Measurements from ENCODE around the gene PDIA2.
"Not testable (repeated sequence)": the region's sequence is repeated elsewhere in the genome, so short reads cannot be mapped to it uniquely, and the experiment has no call there.

The PDIA2 gene

GRCh38 chr16:263944-264343 lies 19.0 kb upstream of the PDIA2 start:
- no peak for DNase-seq

GRCh38 chr16:264440-264951 lies 18.5 kb upstream of the PDIA2 start:
- no peak for DNase-seq

GRCh38 chr16:265002-265529 lies 17.9 kb upstream of the PDIA2 start:
- no peak for DNase-seq

- no peak for DNase-seq
Measured at GRCh38 chr16:265711-266110, 17.3 kb upstream of the PDIA2 start.

- no peak for DNase-seq
Measured at GRCh38 chr16:266258-267164, 16.5 kb upstream of the PDIA2 start.

GRCh38 chr16:267562-267961 lies 15.4 kb upstream of the PDIA2 start:
- DNase-seq: not testable (repeated sequence)

- DNase-seq: no peak
Measured at GRCh38 chr16:268141-269053, 14.6 kb upstream of the PDIA2 start.

- no peak for DNase-seq
Measured at GRCh38 chr16:269061-269796, 13.7 kb upstream of the PDIA2 start.

- DNase-seq: no peak
Measured at GRCh38 chr16:270381-271255, 12.3 kb upstream of the PDIA2 start.

GRCh38 chr16:272633-273546 lies 10.1 kb upstream of the PDIA2 start:
- DNase-seq: no peak

GRCh38 chr16:273547-274421 lies 9.2 kb upstream of the PDIA2 start:
- no peak for DNase-seq

- DNase-seq: no peak
Measured at GRCh38 chr16:275041-275641, 7.8 kb upstream of the PDIA2 start.

GRCh38 chr16:275786-276232 lies 7.2 kb upstream of the PDIA2 start, which contains the start of gene RGS11:
RGS11 (minus strand) TSS chr16:275944; CDS start chr16:275911, 33 bp downstream.
- DNase-seq: no peak

- no peak for DNase-seq
Measured at GRCh38 chr16:276426-277077, 6.4 kb upstream of the PDIA2 start.

GRCh38 chr16:278863-279366 lies 4.0 kb upstream of the PDIA2 start:
- peak; percentile 15 for DNase-seq

- no peak for DNase-seq
Measured at GRCh38 chr16:279531-279930, 3.4 kb upstream of the PDIA2 start.

GRCh38 chr16:280005-280460 lies 2.9 kb upstream of the PDIA2 start:
- DNase-seq: no peak

GRCh38 chr16:280552-280951 lies 2.4 kb upstream of the PDIA2 start, which contains the start of gene ARHGDIG:
ARHGDIG (plus strand) TSS chr16:280591; CDS start chr16:280681, 90 bp downstream.
- DNase-seq: no peak
